HepG2 (cell line): ENCODE results near the gene PPP1R13B. TPM values are rescaled to one million over a fixed set of nuclear protein-coding genes. Genes with fewer than 3 reads are reported as not detected.

ENCODE experiments used
- ARNTL ChIP-seq: sonication (generic); formaldehyde crosslinking; IDR thresholded peaks from 2 replicates; pipeline ENCODE4 v1.4.0; 2020; ENCODE audit warnings: mild to moderate bottlenecking, missing genetic modification reagents
- ZFP37 ChIP-seq: sonication (generic); formaldehyde crosslinking; IDR thresholded peaks from 2 replicates; pipeline ENCODE4 v1.4.0; 2020; ENCODE audit warnings: missing genetic modification reagents, borderline replicate concordance
- ZNF496 ChIP-seq: sonication (generic); formaldehyde crosslinking; IDR thresholded peaks from 2 replicates; pipeline ENCODE4 v1.8.1; 2023; ENCODE audit warnings: mild to moderate bottlenecking, moderate library complexity, missing genetic modification reagents; ENCODE audit not compliant: insufficient replicate concordance
- ZNF615 ChIP-seq: sonication (generic); formaldehyde crosslinking; IDR thresholded peaks from 2 replicates; pipeline ENCODE4 v1.5.0; 2020; ENCODE audit warnings: mild to moderate bottlenecking, missing genetic modification reagents, borderline replicate concordance
- polyA plus RNA-seq, 8 experiments: library from polyadenylated mRNA; depleted of rRNA in 3 of 8; stranded (reverse) in 7 of 8; unstranded in 1 of 8; fragments of >200 nt; fragmentation: Illumina TruSeq in 4 of 8; extraction: Trizol in 4 of 8; gene quantifications; 2 replicates each; pipeline versions ENCODE4 v1.2.1 to v1.2.3, GENCODE V29; 2011 to 2016; ENCODE audit warnings: low read depth in 4 of 8, missing spikeins in 1 of 8, mixed read lengths in 1 of 8; ENCODE audit not compliant: insufficient read depth in 1 of 8
- total RNA-seq, 5 experiments: library from RNA; depleted of rRNA; stranded (reverse); fragments of >200 nt; fragmentation: Illumina TruSeq; extraction: Trizol; gene quantifications; 2 replicates each; pipeline ENCODE4 v1.2.3, GENCODE V29; 2016; ENCODE audit warnings: low read depth in 1 of 5
- TF ChIP-seq, protein P1 (sequence below): sonication (generic); formaldehyde crosslinking; IDR thresholded peaks from 2 replicates; pipeline ENCODE4 v1.4.0; 2020; ENCODE audit warnings: mild to moderate bottlenecking, missing genetic modification reagents
- TF ChIP-seq, protein P2 (sequence below): sonication (generic); formaldehyde crosslinking; IDR thresholded peaks from 2 replicates; pipeline ENCODE4 v1.8.0; 2022; ENCODE audit warnings: mild to moderate bottlenecking, missing genetic modification reagents
- TF ChIP-seq, protein P3 (sequence below): sonication (generic); formaldehyde crosslinking; IDR thresholded peaks from 2 replicates; pipeline ENCODE4 v1.9.0; 2021; ENCODE audit warnings: missing genetic modification reagents, borderline replicate concordance
- TF ChIP-seq, protein P4 (sequence below): sonication (generic); formaldehyde crosslinking; IDR thresholded peaks from 2 replicates; pipeline ENCODE4 v1.8.0; 2022; ENCODE audit warnings: low read depth, missing genetic modification reagents
- TF ChIP-seq, protein P5 (sequence below): sonication (generic); formaldehyde crosslinking; IDR thresholded peaks from 2 replicates; pipeline ENCODE4 v1.5.1; 2020; ENCODE audit warnings: missing genetic modification reagents, mild to moderate bottlenecking, borderline replicate concordance
- TF ChIP-seq, protein P6 (sequence below): sonication (generic); formaldehyde crosslinking; IDR thresholded peaks from 2 replicates; pipeline ENCODE4 v1.4.0; 2020; ENCODE audit warnings: low read depth, mild to moderate bottlenecking, missing genetic modification reagents
- TF ChIP-seq, protein P7 (sequence below): sonication (generic); formaldehyde crosslinking; IDR thresholded peaks from 2 replicates; pipeline ENCODE4 v1.4.0; 2020; ENCODE audit warnings: mild to moderate bottlenecking, missing genetic modification reagents

The PPP1R13B gene
- total and polyA plus RNA-seq, 2 of the 13 experiments (the other 11 are each of a cell fraction or from before 2014, with no cell fraction given) = 4.6 to 9.4 TPM

DNA sequence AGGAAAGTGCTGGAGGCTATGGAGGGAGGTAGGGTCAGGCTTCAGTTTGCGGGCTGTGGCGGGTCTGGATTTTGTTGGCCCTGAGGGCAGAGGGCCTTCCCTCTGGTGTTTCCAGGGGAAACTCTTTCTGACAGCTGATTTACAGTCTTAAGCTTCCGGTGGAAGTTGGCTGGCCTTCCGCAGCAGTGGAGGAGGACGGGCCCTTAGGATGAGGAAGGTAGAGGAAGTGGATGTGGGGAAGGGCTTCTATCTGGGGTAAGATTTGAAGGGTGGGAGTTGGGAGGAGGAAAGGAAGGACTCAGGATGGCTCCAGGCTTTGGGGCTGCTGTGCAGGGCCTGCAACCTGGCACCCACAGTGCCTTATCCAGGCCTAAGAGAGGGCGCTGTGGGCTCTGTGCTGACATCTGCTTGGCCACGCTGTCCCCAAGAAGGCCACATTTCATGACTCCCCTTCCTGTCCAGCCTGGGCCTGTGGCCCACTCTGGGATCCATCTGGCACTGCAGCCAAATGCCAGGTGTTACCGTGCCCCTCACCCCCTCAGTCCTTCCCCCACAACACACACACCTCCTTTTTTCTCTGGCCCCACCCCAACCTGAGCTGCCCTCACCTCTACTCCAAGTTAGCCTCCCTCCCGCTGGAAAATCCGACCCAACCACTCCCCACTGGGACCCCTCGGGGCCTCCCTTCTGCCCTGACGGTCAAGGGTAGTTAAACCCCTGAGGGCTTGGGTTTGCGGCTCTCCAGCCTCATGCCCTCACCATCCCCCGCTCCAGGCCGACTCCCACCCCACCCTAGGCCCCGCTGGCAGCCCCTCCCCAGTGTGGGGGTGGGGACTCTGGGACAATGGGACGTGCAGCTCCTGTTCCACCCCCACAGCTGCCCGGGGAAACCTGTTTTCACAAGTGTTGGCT is 7.7 kb upstream of the PPP1R13B start (continued):
- TF ChIP-seq, protein P1, sequence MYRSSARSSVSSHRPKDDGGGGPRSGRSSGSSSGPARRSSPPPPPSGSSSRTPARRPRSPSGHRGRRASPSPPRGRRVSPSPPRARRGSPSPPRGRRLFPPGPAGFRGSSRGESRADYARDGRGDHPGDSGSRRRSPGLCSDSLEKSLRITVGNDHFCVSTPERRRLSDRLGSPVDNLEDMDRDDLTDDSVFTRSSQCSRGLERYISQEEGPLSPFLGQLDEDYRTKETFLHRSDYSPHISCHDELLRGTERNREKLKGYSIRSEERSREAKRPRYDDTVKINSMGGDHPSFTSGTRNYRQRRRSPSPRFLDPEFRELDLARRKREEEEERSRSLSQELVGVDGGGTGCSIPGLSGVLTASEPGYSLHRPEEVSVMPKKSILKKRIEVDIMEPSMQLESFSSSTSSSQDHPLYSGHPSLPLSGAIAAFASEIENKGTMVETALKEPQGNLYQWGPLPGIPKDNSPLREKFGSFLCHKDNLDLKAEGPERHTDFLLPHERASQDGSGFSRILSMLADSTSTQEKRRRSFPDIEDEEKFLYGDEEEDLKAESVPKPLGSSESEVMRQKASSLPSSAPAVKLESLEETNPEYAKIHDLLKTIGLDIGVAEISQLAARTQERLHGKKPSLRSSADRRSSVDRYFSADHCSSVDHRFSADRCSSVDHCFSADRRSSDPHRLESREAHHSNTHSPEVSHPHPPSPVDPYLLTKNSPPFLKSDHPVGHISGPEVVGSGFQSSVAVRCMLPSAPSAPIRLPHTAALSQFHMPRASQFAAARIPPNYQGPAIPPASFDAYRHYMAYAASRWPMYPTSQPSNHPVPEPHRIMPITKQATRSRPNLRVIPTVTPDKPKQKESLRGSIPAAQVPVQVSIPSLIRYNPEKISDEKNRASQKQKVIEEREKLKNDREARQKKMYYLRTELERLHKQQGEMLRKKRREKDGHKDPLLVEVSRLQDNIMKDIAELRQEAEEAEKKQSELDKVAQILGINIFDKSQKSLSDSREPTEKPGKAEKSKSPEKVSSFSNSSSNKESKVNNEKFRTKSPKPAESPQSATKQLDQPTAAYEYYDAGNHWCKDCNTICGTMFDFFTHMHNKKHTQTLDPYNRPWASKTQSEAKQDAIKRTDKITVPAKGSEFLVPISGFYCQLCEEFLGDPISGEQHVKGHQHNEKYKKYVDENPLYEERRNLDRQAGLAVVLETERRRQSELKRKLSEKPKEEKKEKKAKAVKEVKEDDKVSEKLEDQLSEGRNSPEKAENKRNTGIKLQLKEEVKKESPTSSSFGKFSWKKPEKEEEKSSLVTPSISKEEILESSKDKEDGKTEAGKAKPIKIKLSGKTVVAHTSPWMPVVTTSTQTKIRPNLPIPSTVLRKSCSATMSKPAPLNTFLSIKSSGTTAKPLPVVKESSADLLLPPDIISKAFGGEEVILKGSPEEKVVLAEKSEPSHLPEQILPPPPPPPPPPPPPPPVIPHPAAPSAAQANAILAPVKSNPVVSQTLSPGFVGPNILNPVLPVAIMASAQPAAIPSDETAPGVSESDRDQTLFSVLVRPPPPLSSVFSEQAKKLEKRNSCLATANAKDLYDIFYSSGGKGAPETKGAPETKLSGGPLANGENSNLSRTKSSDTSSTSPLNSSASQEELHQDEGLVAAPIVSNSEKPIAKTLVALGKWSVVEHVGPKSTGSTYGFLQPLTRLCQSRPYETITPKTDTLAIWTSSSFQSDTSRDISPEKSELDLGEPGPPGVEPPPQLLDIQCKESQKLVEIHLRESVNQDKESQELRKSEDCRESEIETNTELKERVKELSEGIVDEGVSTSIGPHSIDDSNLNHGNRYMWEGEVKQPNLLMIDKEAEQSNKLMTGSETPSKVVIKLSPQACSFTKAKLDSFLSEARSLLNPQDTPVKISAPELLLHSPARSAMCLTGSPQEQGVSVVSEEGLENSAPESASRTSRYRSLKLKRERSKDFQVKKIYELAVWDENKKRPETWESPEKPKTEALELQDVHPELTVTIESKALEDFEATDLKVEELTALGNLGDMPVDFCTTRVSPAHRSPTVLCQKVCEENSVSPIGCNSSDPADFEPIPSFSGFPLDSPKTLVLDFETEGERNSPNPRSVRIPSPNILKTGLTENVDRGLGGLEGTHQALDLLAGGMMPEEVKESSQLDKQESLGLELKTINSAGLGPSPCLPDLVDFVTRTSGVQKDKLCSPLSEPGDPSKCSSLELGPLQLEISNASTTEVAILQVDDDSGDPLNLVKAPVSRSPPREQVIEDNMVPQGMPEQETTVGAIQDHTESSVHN (CRISPR knock-in tag) = no peak
- TF ChIP-seq ZNF496 (CRISPR knock-in tag) (no peak), ZFP37 (CRISPR knock-in tag) (no peak), ARNTL (CRISPR knock-in tag) (no peak), ZNF615 (CRISPR knock-in tag) (no peak)
- TF ChIP-seq, protein P2, sequence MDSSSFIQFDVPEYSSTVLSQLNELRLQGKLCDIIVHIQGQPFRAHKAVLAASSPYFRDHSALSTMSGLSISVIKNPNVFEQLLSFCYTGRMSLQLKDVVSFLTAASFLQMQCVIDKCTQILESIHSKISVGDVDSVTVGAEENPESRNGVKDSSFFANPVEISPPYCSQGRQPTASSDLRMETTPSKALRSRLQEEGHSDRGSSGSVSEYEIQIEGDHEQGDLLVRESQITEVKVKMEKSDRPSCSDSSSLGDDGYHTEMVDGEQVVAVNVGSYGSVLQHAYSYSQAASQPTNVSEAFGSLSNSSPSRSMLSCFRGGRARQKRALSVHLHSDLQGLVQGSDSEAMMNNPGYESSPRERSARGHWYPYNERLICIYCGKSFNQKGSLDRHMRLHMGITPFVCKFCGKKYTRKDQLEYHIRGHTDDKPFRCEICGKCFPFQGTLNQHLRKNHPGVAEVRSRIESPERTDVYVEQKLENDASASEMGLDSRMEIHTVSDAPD (CRISPR knock-in tag) = no peak
- TF ChIP-seq, protein P3, sequence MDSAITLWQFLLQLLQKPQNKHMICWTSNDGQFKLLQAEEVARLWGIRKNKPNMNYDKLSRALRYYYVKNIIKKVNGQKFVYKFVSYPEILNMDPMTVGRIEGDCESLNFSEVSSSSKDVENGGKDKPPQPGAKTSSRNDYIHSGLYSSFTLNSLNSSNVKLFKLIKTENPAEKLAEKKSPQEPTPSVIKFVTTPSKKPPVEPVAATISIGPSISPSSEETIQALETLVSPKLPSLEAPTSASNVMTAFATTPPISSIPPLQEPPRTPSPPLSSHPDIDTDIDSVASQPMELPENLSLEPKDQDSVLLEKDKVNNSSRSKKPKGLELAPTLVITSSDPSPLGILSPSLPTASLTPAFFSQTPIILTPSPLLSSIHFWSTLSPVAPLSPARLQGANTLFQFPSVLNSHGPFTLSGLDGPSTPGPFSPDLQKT (CRISPR knock-in tag) = no peak
- TF ChIP-seq, protein P4, sequence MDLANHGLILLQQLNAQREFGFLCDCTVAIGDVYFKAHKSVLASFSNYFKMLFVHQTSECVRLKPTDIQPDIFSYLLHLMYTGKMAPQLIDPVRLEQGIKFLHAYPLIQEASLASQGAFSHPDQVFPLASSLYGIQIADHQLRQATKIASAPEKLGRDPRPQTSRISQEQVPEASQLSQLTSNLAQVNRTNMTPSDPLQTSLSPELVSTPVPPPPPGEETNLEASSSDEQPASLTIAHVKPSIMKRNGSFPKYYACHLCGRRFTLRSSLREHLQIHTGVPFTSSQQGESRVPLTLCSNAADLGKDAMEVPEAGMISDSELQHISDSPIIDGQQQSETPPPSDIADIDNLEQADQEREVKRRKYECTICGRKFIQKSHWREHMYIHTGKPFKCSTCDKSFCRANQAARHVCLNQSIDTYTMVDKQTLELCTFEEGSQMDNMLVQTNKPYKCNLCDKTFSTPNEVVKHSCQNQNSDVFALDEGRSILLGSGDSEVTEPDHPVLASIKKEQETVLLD (CRISPR knock-in tag) = no peak
- TF ChIP-seq, protein P5, sequence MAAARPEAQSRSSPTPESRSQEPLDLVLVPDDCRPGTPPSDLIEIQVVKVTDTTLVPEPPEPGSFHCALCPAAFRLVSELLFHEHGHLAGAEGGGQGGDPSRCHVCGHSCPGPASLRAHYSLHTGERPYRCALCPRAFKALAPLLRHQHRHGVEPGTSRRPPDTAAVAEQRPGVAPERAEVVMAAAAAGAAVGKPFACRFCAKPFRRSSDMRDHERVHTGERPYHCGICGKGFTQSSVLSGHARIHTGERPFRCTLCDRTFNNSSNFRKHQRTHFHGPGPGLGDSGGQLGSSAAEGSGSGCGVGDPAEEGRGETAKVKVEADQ (CRISPR knock-in tag) = no peak
- TF ChIP-seq, protein P6, sequence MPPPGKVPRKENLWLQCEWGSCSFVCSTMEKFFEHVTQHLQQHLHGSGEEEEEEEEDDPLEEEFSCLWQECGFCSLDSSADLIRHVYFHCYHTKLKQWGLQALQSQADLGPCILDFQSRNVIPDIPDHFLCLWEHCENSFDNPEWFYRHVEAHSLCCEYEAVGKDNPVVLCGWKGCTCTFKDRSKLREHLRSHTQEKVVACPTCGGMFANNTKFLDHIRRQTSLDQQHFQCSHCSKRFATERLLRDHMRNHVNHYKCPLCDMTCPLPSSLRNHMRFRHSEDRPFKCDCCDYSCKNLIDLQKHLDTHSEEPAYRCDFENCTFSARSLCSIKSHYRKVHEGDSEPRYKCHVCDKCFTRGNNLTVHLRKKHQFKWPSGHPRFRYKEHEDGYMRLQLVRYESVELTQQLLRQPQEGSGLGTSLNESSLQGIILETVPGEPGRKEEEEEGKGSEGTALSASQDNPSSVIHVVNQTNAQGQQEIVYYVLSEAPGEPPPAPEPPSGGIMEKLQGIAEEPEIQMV = no peak
- TF ChIP-seq, protein P7, sequence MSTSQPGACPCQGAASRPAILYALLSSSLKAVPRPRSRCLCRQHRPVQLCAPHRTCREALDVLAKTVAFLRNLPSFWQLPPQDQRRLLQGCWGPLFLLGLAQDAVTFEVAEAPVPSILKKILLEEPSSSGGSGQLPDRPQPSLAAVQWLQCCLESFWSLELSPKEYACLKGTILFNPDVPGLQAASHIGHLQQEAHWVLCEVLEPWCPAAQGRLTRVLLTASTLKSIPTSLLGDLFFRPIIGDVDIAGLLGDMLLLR = no peak
